Naive thymus-derived CD4-positive, alpha-beta T cell (primary cell): ENCODE measurements around the gene CLDN19. TPM values are rescaled to one million over a fixed set of nuclear protein-coding genes. Genes with fewer than 3 reads are reported as not detected.

Experiments used
- ATAC-seq: fragments of 150-1000 bp; cut with Tn5 transposase; 2 replicates; pipeline ENCODE4 v1.10.0; 2021; ENCODE audit warnings: mild to moderate bottlenecking, moderate library complexity
- CTCF ChIA-PET: fragments of 350-600 bp; sonication (Branson Sonifier 250); formaldehyde crosslinking; loops from one replicate; lab custom pipeline; 2021; ENCODE audit warnings: antibody characterized with exemption; lab: Charles Lee
- POLR2A ChIA-PET: fragments of 350-600 bp; sonication (Branson Sonifier 250); formaldehyde crosslinking; loops from one replicate; lab custom pipeline; 2021; ENCODE audit warnings: antibody characterized with exemption, inconsistent platforms; lab: Charles Lee
- DNase-seq, 9 donors: peaks; one replicate each; pipeline versions ENCODE4 v3.0.0 to v3.0.0-alpha.2; 2020 to 2022; ENCODE audit warnings: mixed read lengths in 1 of 9
- H3K27ac ChIP-seq: one replicate; pipeline ENCODE4 v1.7.0; 2013; ENCODE audit warnings: mild to moderate bottlenecking, low read depth, low read length, moderate library complexity
- H3K27me3 ChIP-seq, 2 donors: one replicate each; pipeline ENCODE4 v1.7.0; 2013; ENCODE audit warnings: low read length in 2 of 2, mild to moderate bottlenecking in 2 of 2, moderate library complexity in 2 of 2; ENCODE audit not compliant: control insufficient read depth in 2 of 2, insufficient read depth in 2 of 2
- H3K36me3 ChIP-seq, 3 experiments: 1 replicate in 2 of 3; 2 replicates in 1 of 3; pipeline ENCODE4 v1.7.0; 2013; ENCODE audit warnings: low read length in 3 of 3, mild to moderate bottlenecking in 3 of 3, moderate library complexity in 1 of 3; ENCODE audit not compliant: insufficient read depth in 3 of 3, control insufficient read depth in 2 of 3
- H3K4me1 ChIP-seq, 2 donors: one replicate each; pipeline ENCODE4 v1.7.0; 2013; ENCODE audit warnings: low read length in 2 of 2, mild to moderate bottlenecking in 2 of 2, moderate library complexity in 1 of 2; ENCODE audit not compliant: control insufficient read depth in 2 of 2, insufficient read depth in 2 of 2
- H3K4me3 ChIP-seq: 2 replicates; pipeline ENCODE4 v1.7.0; 2013; ENCODE audit warnings: mild to moderate bottlenecking, low read length
- H3K9me3 ChIP-seq, 3 experiments: 1 replicate in 2 of 3; 2 replicates in 1 of 3; pipeline ENCODE4 v1.7.0; 2013; ENCODE audit warnings: low read length in 3 of 3; ENCODE audit not compliant: control insufficient read depth in 2 of 3
- H3K27ac Mint-ChIP-seq, 9 donors: one replicate each; pipeline ENCODE4 v1.8.0; 2020 to 2022; ENCODE audit warnings: mixed read lengths in 9 of 9, mild to moderate bottlenecking in 8 of 9, moderate library complexity in 5 of 9, inconsistent platforms in 2 of 9
- H3K27me3 Mint-ChIP-seq, 5 donors: one replicate each; pipeline ENCODE4 v1.8.0; 2021 to 2022; ENCODE audit warnings: mixed read lengths in 5 of 5, mild to moderate bottlenecking in 1 of 5
- H3K36me3 Mint-ChIP-seq, 5 donors: one replicate each; pipeline ENCODE4 v1.8.0; 2020 to 2022; ENCODE audit warnings: mixed read lengths in 5 of 5, mild to moderate bottlenecking in 3 of 5, inconsistent platforms in 1 of 5
- H3K4me1 Mint-ChIP-seq, 7 donors: one replicate each; pipeline ENCODE4 v1.8.0; 2020 to 2022; ENCODE audit warnings: mixed read lengths in 7 of 7, mild to moderate bottlenecking in 3 of 7, inconsistent platforms in 1 of 7
- H3K4me3 Mint-ChIP-seq, 10 donors: one replicate each; pipeline ENCODE4 v1.8.0; 2020 to 2022; ENCODE audit warnings: mild to moderate bottlenecking in 10 of 10, mixed read lengths in 10 of 10, moderate library complexity in 6 of 10, inconsistent platforms in 2 of 10
- H3K9me3 Mint-ChIP-seq, 11 donors: one replicate each; pipeline ENCODE4 v1.8.0; 2020 to 2022; ENCODE audit warnings: mixed read lengths in 11 of 11, mild to moderate bottlenecking in 4 of 11, inconsistent platforms in 1 of 11, moderate library complexity in 1 of 11
- intact Hi-C, 2 donors: fragments of 100-400 bp; cut with micrococcal nuclease; formaldehyde crosslinking; loops; one replicate each; pipeline ENCODE4 v1.15.1; 2023
- polyA plus RNA-seq, 2 donors: library from polyadenylated mRNA; unstranded; fragments of 300-500 nt; fragmentation: Illumina TruSeq; gene quantifications; one replicate each; pipeline ENCODE4 v1.2.3, GENCODE V29; 2021
- total RNA-seq, 6 experiments: library from RNA in 5 of 6; stranded (reverse) in 5 of 6; gene quantifications; 1 replicate in 5 of 6; 2 replicates in 1 of 6; pipeline ENCODE4 v1.2.3 and lab custom pipeline; 2021 to 2026

CLDN19 gene
- total and polyA plus RNA-seq, 7 experiments from 2014 or later, result not detected

- POLR2A ChIA-PET, result no interaction called here
- no peaks in the 10 kb centered on the region for H3K4me1 ChIP-seq
- CTCF ChIA-PET, result interaction anchor here (1.6 kb wide), 1 partner anchor 165 kb away, joined by 6 read pairs; no protein-coding TSS in a partner anchor
- peaks cover 0 to 3% (median 0%) of the 10 kb centered on the region in 7 donors for H3K4me1 Mint-ChIP-seq
- peaks cover 0 to 9% (median 3%) of the 10 kb centered on the region in 5 donors for H3K36me3 Mint-ChIP-seq
- H3K9me3 Mint-ChIP-seq, result no peaks in the 10 kb centered on the region
- no peaks in the 10 kb centered on the region for H3K9me3 ChIP-seq
- no peaks in the 10 kb centered on the region for H3K27me3 Mint-ChIP-seq
- no peak for ATAC-seq
- no peak overlapping the region for H3K27ac Mint-ChIP-seq
- no peak overlapping the region for H3K4me3 ChIP-seq
- no peak for DNase-seq
- H3K27me3 ChIP-seq, result no peaks in the 10 kb centered on the region
- H3K4me3 Mint-ChIP-seq, result no peak overlapping the region
- no peak overlapping the region for H3K27ac ChIP-seq
- intact Hi-C loops, result loop anchor here (10.0 kb wide), 2 partner anchors 399 to 569 kb away; no protein-coding TSS in a partner anchor
- peaks cover 0 to 28% (median 4%) of the 10 kb centered on the region in 3 experiments for H3K36me3 ChIP-seq
Observed at GRCh38 chr1:42743317-42744147, 3.5 kb upstream of the CLDN19 start.

GRCh38 chr1:42742617-42743316 is 2.7 kb upstream of the CLDN19 start:
- ChIA-PET POLR2A (no interaction called here), CTCF (interaction anchor here (1.6 kb wide), 1 partner anchor 165 kb away, joined by 6 read pairs; no protein-coding TSS in a partner anchor)
- intact Hi-C loops, result loop anchor here (10.0 kb wide), 2 partner anchors 398 to 568 kb away; no protein-coding TSS in a partner anchor
- no peak for DNase-seq
- Mint-ChIP-seq H3K4me1 (peaks cover 0 to 3% (median 0%) of the 10 kb centered on the region in 7 donors), H3K27ac (peak overlapping the region in 2 of 9 donors; percentile 25 to 84), H3K27me3 (no peaks in the 10 kb centered on the region), H3K9me3 (no peaks in the 10 kb centered on the region), H3K36me3 (peaks cover 0 to 6% (median 0%) of the 10 kb centered on the region in 5 donors), H3K4me3 (no peak overlapping the region)
- H3K27me3 ChIP-seq, result no peaks in the 10 kb centered on the region
- H3K9me3 ChIP-seq, result no peaks in the 10 kb centered on the region
- H3K4me3 ChIP-seq, result no peak overlapping the region
- no peak overlapping the region for H3K27ac ChIP-seq
- ATAC-seq, result no peak
- H3K4me1 ChIP-seq, result no peaks in the 10 kb centered on the region
- H3K36me3 ChIP-seq, result peaks cover 0 to 20% (median 4%) of the 10 kb centered on the region in 3 experiments

DNA sequence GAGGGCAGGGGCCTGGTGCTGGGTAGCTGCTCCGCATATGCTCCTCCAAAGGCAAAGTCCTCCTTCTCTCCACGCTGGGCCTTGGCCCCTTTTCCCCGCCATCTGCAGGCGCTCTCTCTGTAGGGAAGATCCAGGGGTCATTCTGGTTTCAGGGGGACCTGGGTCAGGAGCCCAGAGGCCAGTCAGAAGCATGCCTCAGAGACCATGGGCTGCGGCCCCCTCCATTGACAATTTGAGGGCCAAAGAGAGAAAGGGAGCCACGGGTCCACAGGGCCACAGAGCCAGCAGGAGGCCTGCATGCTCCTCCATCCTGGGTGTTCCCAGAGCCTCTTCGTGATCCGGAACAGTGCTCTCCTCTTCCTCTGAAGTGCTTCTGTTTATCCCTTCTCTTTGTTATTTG is 2.1 kb upstream of the CLDN19 start:
- no peak overlapping the region for H3K27ac ChIP-seq
- no peaks in the 10 kb centered on the region for H3K27me3 Mint-ChIP-seq
- ATAC-seq (no peak), DNase-seq (no peak)
- peaks cover 0 to 6% (median 0%) of the 10 kb centered on the region in 5 donors for H3K36me3 Mint-ChIP-seq
- H3K4me3 ChIP-seq, result no peak overlapping the region
- H3K9me3 Mint-ChIP-seq, result no peaks in the 10 kb centered on the region
- H3K4me1 Mint-ChIP-seq, result peaks cover 3 to 5% (median 3%) of the 10 kb centered on the region in 7 donors
- H3K4me3 Mint-ChIP-seq, result no peak overlapping the region
- ChIA-PET CTCF (no interaction called here), POLR2A (no interaction called here)
- peaks cover 0 to 15% (median 4%) of the 10 kb centered on the region in 3 experiments for H3K36me3 ChIP-seq
- H3K9me3 ChIP-seq, result no peaks in the 10 kb centered on the region
- H3K27ac Mint-ChIP-seq, result peak overlapping the region in 2 of 9 donors; percentile 25 to 84
- intact Hi-C loops, result loop anchor here (10.0 kb wide), 2 partner anchors 397 to 567 kb away; no protein-coding TSS in a partner anchor
- H3K27me3 ChIP-seq, result no peaks in the 10 kb centered on the region
- no peaks in the 10 kb centered on the region for H3K4me1 ChIP-seq

DNA sequence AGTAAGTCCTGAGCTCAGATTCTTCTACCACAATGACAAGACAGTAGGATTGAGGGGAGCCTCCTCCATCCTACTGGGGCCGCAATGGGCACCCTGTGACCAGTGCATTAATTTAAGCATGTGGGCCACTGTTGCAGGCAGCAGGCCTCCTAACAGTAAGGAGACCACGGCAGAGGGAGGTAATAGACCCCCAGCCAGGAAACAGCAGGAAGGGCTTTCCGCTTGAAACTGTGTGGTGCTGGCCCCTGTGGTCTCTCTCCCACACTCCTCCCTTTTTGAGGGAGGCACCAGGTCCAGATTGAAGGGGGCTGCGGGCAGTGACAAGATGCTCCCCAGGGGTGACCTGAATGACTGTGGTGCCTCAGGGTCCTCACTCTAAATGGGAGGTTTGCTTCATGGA is 1.7 kb upstream of the CLDN19 start:
- H3K27me3 ChIP-seq, result no peaks in the 10 kb centered on the region
- H3K9me3 ChIP-seq, result no peaks in the 10 kb centered on the region
- ChIA-PET POLR2A (no interaction called here), CTCF (no interaction called here)
- Mint-ChIP-seq H3K4me3 (no peak overlapping the region), H3K27me3 (no peaks in the 10 kb centered on the region), H3K36me3 (peaks cover 0 to 6% (median 0%) of the 10 kb centered on the region in 5 donors), H3K9me3 (no peaks in the 10 kb centered on the region), H3K27ac (no peak overlapping the region), H3K4me1 (peaks cover 5 to 10% (median 8%) of the 10 kb centered on the region in 7 donors)
- H3K27ac ChIP-seq, result no peak overlapping the region
- H3K36me3 ChIP-seq, result peaks cover 0 to 10% (median 4%) of the 10 kb centered on the region in 3 experiments
- H3K4me3 ChIP-seq, result no peak overlapping the region
- no peak for DNase-seq
- no peak for ATAC-seq
- intact Hi-C loops, result loop anchor here (10.0 kb wide), 2 partner anchors 397 to 567 kb away; no protein-coding TSS in a partner anchor
- no peaks in the 10 kb centered on the region for H3K4me1 ChIP-seq

- Histone ChIP-seq H3K36me3 (peaks cover 0 to 4% (median 3%) of the 10 kb centered on the region in 3 experiments), H3K27ac (no peak overlapping the region), H3K27me3 (no peaks in the 10 kb centered on the region), H3K9me3 (no peaks in the 10 kb centered on the region), H3K4me1 (no peaks in the 10 kb centered on the region), H3K4me3 (no peak overlapping the region)
- ChIA-PET POLR2A (no interaction called here), CTCF (no interaction called here)
- no peak overlapping the region for H3K27ac Mint-ChIP-seq
- no peaks in the 10 kb centered on the region for H3K27me3 Mint-ChIP-seq
- ATAC-seq (no peak), DNase-seq (no peak)
- no peaks in the 10 kb centered on the region for H3K9me3 Mint-ChIP-seq
- peaks cover 5 to 13% (median 10%) of the 10 kb centered on the region in 7 donors for H3K4me1 Mint-ChIP-seq
- intact Hi-C loops, result loop anchor here (10.0 kb wide), 2 partner anchors 396 to 566 kb away; no protein-coding TSS in a partner anchor
- no peak overlapping the region for H3K4me3 Mint-ChIP-seq
- peaks cover 0 to 4% (median 0%) of the 10 kb centered on the region in 5 donors for H3K36me3 Mint-ChIP-seq
Observed at GRCh38 chr1:42740851-42741580, 980 bp upstream of the CLDN19 start.

DNA sequence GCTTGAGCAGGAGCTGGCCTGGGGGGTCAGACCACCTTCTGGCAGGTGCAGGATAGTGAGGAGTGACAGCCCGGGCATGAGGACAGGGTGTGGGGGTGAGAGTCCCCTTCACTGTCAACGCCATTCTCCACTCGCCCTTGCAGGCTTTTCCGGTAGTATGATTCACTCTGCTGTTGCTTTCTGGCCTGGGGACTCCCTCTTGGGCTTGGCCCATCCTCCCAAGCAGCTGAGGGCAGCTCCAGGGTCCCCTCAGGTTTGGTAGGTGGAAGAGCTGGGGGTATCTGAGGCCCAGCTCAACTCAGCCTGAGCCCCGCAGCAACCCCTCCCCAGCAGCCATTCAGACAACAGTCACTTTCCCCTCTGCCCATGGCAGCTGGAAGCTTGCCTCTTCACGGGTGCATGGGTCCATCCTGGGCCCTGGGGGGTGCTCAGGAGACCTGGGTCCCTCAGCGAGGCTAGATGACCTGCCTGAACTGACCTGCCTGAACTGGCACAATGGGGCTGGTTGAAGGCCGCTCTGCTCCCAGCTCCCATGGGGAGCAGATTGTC is 1.3 kb downstream of the CLDN19 start:
- CTCF ChIA-PET, result interaction anchor here (0.5 kb wide), 1 partner anchor 216 kb away, joined by 3 read pairs; no protein-coding TSS in a partner anchor
- DNase-seq (no peak), ATAC-seq (no peak)
- Histone ChIP-seq H3K27ac (no peak overlapping the region), H3K9me3 (no peaks in the 10 kb centered on the region), H3K36me3 (no peaks in the 10 kb centered on the region), H3K4me3 (no peak overlapping the region), H3K4me1 (no peaks in the 10 kb centered on the region), H3K27me3 (no peaks in the 10 kb centered on the region)
- Mint-ChIP-seq H3K36me3 (no peaks in the 10 kb centered on the region), H3K4me1 (peaks cover 5 to 11% (median 10%) of the 10 kb centered on the region in 7 donors), H3K27ac (no peak overlapping the region), H3K27me3 (no peaks in the 10 kb centered on the region), H3K9me3 (no peaks in the 10 kb centered on the region), H3K4me3 (no peak overlapping the region)
- POLR2A ChIA-PET, result interaction anchor here (0.6 kb wide), 1 partner anchor 24 kb away, joined by 3 read pairs; no protein-coding TSS in a partner anchor
- intact Hi-C loops, result no loop called here
